Measurements from ENCODE around the gene TMEM95. TPM values are rescaled to one million over a fixed set of nuclear protein-coding genes. Genes with fewer than 3 reads are reported as not detected.

TMEM95 gene
- total and polyA plus RNA-seq, 7 donors = not detected

DNA sequence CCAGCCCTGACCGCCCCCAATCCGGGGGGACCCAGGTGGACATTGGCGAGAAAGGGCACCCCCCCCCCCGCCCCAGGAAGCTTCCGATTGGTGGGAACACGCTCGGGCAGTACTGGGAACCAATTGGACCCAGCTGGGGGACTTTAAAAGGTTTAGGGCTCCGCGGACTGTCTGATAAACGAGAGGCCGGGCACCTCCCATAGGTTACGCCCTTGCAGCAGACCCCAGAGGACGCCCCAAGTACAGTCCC is 48.7 kb downstream of the TMEM95 start:
- TF ChIP-seq, protein P1, sequence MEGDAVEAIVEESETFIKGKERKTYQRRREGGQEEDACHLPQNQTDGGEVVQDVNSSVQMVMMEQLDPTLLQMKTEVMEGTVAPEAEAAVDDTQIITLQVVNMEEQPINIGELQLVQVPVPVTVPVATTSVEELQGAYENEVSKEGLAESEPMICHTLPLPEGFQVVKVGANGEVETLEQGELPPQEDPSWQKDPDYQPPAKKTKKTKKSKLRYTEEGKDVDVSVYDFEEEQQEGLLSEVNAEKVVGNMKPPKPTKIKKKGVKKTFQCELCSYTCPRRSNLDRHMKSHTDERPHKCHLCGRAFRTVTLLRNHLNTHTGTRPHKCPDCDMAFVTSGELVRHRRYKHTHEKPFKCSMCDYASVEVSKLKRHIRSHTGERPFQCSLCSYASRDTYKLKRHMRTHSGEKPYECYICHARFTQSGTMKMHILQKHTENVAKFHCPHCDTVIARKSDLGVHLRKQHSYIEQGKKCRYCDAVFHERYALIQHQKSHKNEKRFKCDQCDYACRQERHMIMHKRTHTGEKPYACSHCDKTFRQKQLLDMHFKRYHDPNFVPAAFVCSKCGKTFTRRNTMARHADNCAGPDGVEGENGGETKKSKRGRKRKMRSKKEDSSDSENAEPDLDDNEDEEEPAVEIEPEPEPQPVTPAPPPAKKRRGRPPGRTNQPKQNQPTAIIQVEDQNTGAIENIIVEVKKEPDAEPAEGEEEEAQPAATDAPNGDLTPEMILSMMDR (IDR thresholded peaks at IDR 0.05) = no peak
- DNase-seq = no peak
- WGBS, 3 donors = 0% methylated on average over 13 of the region's 13 CpGs
- Histone ChIP-seq H3K27ac (peak overlapping the region; percentile 75), H3K9me3 (no peaks in the 10 kb centered on the region), H3K27me3 (ENCODE audit: insufficient read depth in 3 of 3, low read length in 2 of 3) (no peaks in the 10 kb centered on the region), H3K4me3 (peak overlapping the region; percentile 73), H3K36me3 (ENCODE audit: insufficient read depth in 1 of 2, low read depth in 1 of 2) (peaks cover 0 to 7% of the 10 kb centered on the region in 2 donors), H3K4me1 (peaks cover 9% of the 10 kb centered on the region)
- intact Hi-C loops (cut with DNase I) = no loop called here
- peak; percentile 61 to 72 (median 62) for ATAC-seq

DNA sequence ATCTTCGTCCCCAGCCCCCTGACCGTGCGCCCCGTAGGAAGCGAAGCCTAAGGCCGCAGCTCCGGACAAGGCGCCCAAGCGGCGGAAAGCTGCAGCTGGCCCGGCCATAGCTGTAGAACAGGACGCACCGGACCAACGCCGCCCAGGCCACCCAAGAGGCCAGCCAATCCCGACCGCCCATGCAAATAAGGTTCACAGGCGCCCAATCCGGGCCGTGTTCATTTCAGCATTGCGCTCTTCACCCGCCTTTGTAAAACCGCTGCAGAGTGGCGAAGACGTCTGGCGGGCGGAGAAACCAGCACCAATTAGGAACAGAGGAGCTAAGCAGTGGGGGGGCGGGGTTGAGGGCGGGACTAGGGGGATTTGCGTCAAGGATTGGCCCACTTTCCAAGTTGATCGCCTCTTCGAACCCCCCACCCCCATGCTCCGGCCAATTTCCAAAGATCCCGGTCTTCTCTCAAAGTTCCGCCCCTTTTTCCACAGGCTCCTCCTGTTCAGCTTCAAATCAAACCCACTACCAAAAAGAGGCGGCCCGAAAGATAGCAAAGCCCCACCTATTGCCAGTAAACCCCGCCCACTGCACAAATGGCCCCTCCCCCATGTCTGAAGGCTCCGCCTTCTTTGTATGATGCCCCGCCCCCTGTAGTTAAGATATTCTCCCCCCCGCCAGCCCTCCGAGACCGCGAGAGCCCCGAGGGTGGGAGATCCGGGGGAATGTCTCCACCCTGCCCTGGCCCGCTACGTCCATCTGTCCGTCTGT is 49.2 kb downstream of the TMEM95 start, which contains the start of gene TMEM256:
TSS of gene TMEM256 (minus strand) at position 121 of the 760 bp plus-strand sequence. CDS start at position 108, 13 bp downstream.
- H3K4me3 ChIP-seq = peak within 1 kb of the TSS; percentile 73
- peaks cover 9% of the 10 kb centered on the region for H3K4me1 ChIP-seq
- intact Hi-C loops (cut with DNase I) = loop anchor here (1.0 to 2.0 kb wide), 2 partner anchors 31 to 80 kb away; partner anchors contain the start of genes POLR2A (in 1 of the 2) and TMEM102 (in 1 of the 2)
- H3K27ac ChIP-seq = peak within 1 kb of the TSS; percentile 75
- no peaks in the 10 kb centered on the region for H3K27me3 ChIP-seq (ENCODE audit: insufficient read depth in 3 of 3, low read length in 2 of 3)
- no peaks in the 10 kb centered on the region for H3K9me3 ChIP-seq
- DNase-seq (peak; percentile 98 to 99), ATAC-seq (peak; percentile 91 to 93 (median 92))
- WGBS, 3 donors = 0% methylated on average over 38 to 49 of the region's 49 CpGs
- peaks cover 0 to 7% of the 10 kb centered on the region in 2 donors for H3K36me3 ChIP-seq (ENCODE audit: insufficient read depth in 1 of 2, low read depth in 1 of 2)
- TF ChIP-seq, protein P1 (IDR thresholded peaks at IDR 0.05) = no peak

DNA sequence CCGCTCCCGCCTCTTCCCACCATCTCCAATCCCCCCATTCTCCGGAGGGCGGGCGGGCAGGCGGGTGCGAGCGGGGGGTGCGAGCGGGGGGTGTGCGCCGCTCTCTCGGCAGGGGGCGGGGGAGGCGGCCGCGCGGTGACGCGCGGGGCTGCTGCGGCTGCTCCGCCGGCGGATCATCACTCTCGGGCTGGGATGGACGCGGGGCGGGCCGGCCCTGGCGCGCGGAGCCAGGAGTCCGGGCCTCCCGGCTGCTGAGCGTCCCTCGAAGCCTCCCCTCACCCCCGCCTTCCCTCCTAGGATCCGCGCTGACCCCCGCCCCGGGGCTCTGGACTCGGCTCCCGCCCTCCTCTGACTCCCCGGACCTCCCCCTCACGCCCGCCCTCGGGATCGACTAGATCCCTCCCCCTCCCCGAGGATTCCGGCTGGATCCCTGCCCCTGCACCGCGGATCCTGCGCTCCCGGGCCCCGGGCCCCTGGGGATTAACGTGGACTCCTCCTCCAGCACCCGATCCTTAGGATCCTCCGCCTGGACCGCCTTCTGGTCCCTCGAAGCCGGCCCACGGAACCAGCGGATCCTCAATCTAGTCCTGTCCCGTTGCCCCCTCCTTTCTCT is 49.9 kb downstream of the TMEM95 start:
- Histone ChIP-seq H3K4me1 (peaks cover 9% of the 10 kb centered on the region), H3K27me3 (ENCODE audit: insufficient read depth in 3 of 3, low read length in 2 of 3) (no peaks in the 10 kb centered on the region), H3K4me3 (peak overlapping the region; percentile 73), H3K36me3 (ENCODE audit: insufficient read depth in 1 of 2, low read depth in 1 of 2) (peaks cover 0 to 4% of the 10 kb centered on the region in 2 donors), H3K27ac (peak overlapping the region; percentile 75), H3K9me3 (no peaks in the 10 kb centered on the region)
- 0 to 1% (median 0%) methylated on average over 40 to 63 of the region's 65 CpGs for WGBS, 3 donors
- TF ChIP-seq, protein P1 (IDR thresholded peaks at IDR 0.05) = no peak
- ATAC-seq (peak; percentile 49 to 72 (median 55)), DNase-seq (peak; percentile 70 to 84)
- intact Hi-C loops (cut with DNase I) = loop anchor here (1.0 to 2.0 kb wide), 2 partner anchors 30 to 79 kb away; partner anchors contain the start of genes POLR2A (in 1 of the 2) and TMEM102 (in 1 of the 2)

DNA sequence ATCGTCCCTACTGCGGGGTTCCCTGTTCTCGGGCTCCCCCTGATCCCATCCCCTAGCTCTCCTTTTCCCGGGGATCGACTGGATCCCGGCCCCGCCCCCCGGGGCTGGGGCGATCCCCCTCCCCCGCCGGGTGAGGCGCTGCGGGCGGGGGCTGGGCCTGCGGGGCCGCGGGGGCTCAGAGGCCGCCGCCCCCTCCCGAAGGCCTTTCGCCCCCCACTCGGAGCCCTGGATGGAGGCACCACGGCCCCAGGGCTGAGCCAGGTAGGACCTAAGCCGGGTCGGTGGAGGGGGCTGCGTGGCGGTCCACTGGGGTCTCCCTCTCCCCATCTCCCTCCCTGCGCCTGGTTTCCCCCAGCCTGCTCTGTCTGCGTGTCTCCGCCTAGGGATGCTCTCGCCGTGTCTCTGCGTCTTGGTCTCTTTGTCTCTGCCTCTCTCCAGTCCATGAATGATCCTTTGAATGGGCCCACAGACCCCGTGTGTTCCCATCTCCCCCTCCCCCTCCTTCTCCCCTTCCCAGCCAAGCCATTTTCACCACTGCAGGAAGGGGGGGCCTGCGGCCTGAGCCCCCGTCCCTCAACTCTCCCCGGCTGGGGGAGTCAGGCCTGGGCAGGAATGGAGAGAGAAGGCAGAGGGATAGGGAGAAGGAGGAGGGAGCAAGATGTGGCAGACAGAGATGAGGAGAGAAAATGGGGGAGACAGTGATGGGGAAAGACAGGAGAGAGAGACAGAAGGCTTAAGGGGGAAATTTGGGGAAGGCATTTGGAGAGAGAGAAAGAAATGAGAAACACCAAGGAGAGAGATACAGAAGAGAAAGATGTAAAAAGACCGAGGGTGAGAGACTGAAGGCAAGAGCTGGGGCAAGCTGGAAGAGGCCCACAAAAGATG is 50.6 kb downstream of the TMEM95 start:
- intact Hi-C loops (cut with DNase I) = loop anchor here in 1 of 2 donors (2.0 kb wide), 1 partner anchor 29 kb away; the partner anchor contains the start of gene TMEM102
- peaks cover 9% of the 10 kb centered on the region for H3K4me1 ChIP-seq
- H3K27ac ChIP-seq = peak overlapping the region; percentile 75
- peaks cover 0 to 4% of the 10 kb centered on the region in 2 donors for H3K36me3 ChIP-seq (ENCODE audit: insufficient read depth in 1 of 2, low read depth in 1 of 2)
- ATAC-seq (no peak), DNase-seq (no peak)
- TF ChIP-seq, protein P1 (IDR thresholded peaks at IDR 0.05) = no peak
- 12 to 17% (median 16%) methylated on average over 32 to 38 of the region's 38 CpGs for WGBS, 3 donors
- H3K9me3 ChIP-seq = no peaks in the 10 kb centered on the region
- peak overlapping the region; percentile 73 for H3K4me3 ChIP-seq
- no peaks in the 10 kb centered on the region for H3K27me3 ChIP-seq (ENCODE audit: insufficient read depth in 3 of 3, low read length in 2 of 3)

All from psoas muscle (tissue), 8 donors.